HG02938 (cell line): ENCODE data around the gene HMGXB4.

Source experiments
- ATAC-seq: cut with Tn5 transposase; IDR thresholded peaks from one replicate; pipeline ENCODE4 v1.9.1; 2021; ENCODE audit warnings: mild to moderate bottlenecking, moderate library complexity; ENCODE audit not compliant: unreplicated experiment

Gene HMGXB4

GRCh38 chr22:35308480-35309021, 51.3 kb downstream of the HMGXB4 start:
- ATAC-seq: peak; percentile 28

GRCh38 chr22:35310556-35311550, 53.6 kb downstream of the HMGXB4 start:
- no peak for ATAC-seq

- no peak for ATAC-seq
These were observed 54.3 kb downstream of the HMGXB4 start for GRCh38 chr22:35311551-35311999.

- no peak for ATAC-seq
These were observed 55.1 kb downstream of the HMGXB4 start for GRCh38 chr22:35312198-35313059.

- ATAC-seq: no peak
These were observed 56.2 kb downstream of the HMGXB4 start for GRCh38 chr22:35313311-35314121.

GRCh38 chr22:35314161-35314942, 57.1 kb downstream of the HMGXB4 start:
- ATAC-seq: no peak

- ATAC-seq: no peak
These were observed 58.0 kb downstream of the HMGXB4 start for GRCh38 chr22:35315141-35315854.

GRCh38 chr22:35315855-35316745, 58.8 kb downstream of the HMGXB4 start:
- no peak for ATAC-seq

- ATAC-seq: no peak
These were observed 59.5 kb downstream of the HMGXB4 start for GRCh38 chr22:35316751-35317150.

GRCh38 chr22:35317680-35318290, 60.5 kb downstream of the HMGXB4 start:
- ATAC-seq: no peak

- ATAC-seq: no peak
These were observed 61.3 kb downstream of the HMGXB4 start for GRCh38 chr22:35318346-35319215.

GRCh38 chr22:35319244-35319985, 62.1 kb downstream of the HMGXB4 start:
- no peak for ATAC-seq

GRCh38 chr22:35322126-35322525, 64.8 kb downstream of the HMGXB4 start:
- no peak for ATAC-seq

- ATAC-seq: no peak
These were observed 65.6 kb downstream of the HMGXB4 start for GRCh38 chr22:35322893-35323292.

GRCh38 chr22:35323305-35323704, 66.0 kb downstream of the HMGXB4 start:
- no peak for ATAC-seq

GRCh38 chr22:35324067-35324466, 66.8 kb downstream of the HMGXB4 start:
- ATAC-seq: no peak
